SK-N-DZ (cell line): ENCODE data around the gene TRMT10B.
A peak's percentile ranks its signal among the peaks of the same experiment; 100 is the strongest.
"Not testable (repeated sequence)": the region's sequence is repeated elsewhere in the genome, so short reads cannot be mapped to it uniquely, and the experiment has no call there.

ENCODE experiments used
- DNase-seq: peaks from one replicate; pipeline ENCODE4 v3.0.0-alpha.2; 2015; ENCODE audit warnings: low spot score

Gene TRMT10B

DNA sequence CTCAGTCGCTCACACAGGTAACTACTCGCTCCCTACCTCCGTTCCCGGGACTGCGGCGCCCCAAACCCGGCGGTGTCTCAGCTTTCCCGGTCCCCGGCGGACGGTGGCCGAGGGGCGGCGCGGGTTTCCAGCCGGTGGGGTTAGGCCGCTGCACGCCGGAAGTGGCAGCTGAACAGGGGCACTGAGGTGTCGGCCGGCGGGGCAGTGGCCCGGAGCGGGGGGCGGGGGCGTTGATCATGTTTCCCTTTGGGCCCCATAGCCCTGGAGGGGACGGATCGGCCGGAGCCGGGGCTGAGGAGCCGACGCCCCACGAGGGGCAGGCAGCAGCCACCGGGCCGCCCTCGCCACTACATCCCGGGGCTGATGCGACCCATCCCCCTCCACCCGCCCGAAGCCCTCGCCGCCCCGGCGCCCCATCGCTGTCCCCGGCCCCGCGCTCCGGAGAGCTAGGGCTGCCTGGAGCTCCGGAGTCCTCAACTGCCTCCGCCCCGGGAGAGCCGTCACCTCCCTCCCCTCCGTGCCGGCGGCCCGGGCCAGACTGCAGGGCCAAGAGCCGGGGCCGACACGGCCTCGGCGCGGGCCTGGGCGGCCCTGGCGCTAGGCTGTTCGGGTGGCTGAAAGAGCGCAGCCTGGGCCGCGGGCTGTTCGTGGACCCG, 47.2 kb downstream of the TRMT10B start, which contains the start of gene DCAF10:
Gene DCAF10 (plus strand): TSS at position 167 of the 656 bp plus-strand sequence. CDS start 70 bp downstream, at position 237.
- DNase-seq = peak; percentile 85

- no peak for DNase-seq
Observed at GRCh38 chr9:37801287-37801850, 47.8 kb downstream of the TRMT10B start.

- no peak for DNase-seq
Observed at GRCh38 chr9:37801959-37802711, 48.5 kb downstream of the TRMT10B start.

- no peak for DNase-seq
Observed at GRCh38 chr9:37806271-37806670, 52.7 kb downstream of the TRMT10B start.

- DNase-seq = not testable (repeated sequence)
Observed at GRCh38 chr9:37809676-37810075, 56.1 kb downstream of the TRMT10B start.

GRCh38 chr9:37811906-37812476, 58.4 kb downstream of the TRMT10B start:
- DNase-seq = no peak

DNA sequence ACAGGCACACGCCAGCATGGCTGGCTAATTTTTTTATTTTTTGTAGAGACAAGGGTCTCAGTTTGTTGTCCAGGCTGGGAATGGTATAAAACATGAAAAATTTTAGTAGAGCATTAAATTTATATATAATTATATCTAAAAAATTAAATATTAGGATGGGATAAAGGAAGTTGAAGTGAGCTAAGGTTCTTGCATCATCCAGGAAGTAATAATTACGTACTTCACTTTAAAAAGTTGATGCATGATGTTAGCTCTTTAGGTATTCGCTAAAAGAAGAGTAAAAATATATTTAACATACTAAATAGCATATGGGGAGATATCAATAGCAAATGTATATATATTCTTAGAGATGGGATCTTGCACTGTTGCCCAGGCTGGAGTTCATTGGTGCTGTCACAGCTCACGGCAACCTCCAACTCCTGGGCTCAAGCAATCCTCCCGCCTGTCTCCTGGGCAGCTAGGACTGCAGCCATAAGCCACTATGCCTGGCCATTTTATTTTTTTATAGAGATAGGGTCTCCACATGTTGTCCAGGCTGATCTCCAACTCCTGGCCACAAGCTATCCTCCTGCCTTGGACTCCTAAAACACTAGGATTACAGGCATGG, 59.3 kb downstream of the TRMT10B start:
- no peak for DNase-seq

DNA sequence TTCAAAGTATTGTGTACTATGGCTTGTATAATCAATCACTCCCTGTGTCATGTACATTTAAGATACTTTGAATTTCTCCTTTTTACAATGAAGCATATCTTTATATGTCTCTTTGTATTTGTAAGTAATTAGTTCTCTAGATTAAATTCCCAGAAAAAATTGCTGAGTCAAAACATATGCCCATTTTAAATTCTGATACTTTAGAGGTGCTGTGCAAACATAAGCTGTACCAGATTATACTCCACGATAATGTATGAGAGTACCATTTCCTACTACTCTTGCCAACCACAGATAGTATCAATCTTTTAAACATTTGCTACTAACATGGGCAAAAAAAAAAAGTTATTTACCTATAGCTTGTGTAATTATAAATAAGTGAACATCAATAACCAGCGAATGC, 65.2 kb downstream of the TRMT10B start:
- no peak for DNase-seq

- no peak for DNase-seq
Observed at GRCh38 chr9:37820142-37820541, 66.5 kb downstream of the TRMT10B start.

- not testable (repeated sequence) for DNase-seq
Observed at GRCh38 chr9:37825174-37825573, 71.6 kb downstream of the TRMT10B start.

DNA sequence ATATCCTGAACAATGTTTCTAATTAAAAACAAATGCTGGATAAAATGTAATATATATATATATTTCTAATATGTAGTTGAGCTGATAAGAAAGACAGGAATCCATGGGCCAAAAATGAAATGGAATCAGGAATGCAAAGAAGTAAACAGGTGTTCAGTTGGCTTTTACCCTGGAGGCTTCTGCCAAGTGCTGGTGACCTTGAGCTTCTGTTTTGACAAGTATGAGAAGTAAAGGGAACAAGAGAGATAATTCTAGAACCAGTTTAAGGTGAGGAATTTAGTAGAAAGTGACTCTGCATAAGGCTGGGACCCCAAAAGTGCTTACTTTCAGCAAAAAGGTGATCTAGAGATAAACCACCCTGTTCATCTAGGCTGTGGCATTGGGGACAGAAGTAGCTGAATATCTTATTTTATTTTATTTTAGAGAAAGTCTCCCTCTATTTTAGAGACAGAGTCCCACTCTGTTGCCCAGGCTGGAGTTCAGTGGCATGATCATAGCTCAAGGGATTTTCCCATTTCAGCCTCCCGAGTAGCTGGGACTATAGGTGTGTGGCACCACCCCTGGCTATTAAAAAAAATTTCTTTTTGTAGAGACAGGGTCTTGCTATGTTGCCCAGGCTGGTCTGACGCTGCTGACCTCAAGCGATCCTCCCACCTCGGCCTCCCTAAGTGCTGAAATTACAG, 74.0 kb downstream of the TRMT10B start:
- no peak for DNase-seq
